HG03457 (cell line): ENCODE measurements around the gene AVPR2.

Experiments
- ATAC-seq: cut with Tn5 transposase; IDR thresholded peaks from one replicate; pipeline ENCODE4 v1.9.1; 2021; ENCODE audit warnings: moderate number of reproducible peaks; ENCODE audit not compliant: unreplicated experiment

AVPR2 gene

GRCh38 chrX:153870791-153871360, 33.6 kb upstream of the AVPR2 start:
- ATAC-seq, result no peak

GRCh38 chrX:153871451-153871850, 33.0 kb upstream of the AVPR2 start:
- no peak for ATAC-seq

GRCh38 chrX:153871946-153872878, 32.3 kb upstream of the AVPR2 start:
- ATAC-seq, result no peak

GRCh38 chrX:153873282-153874084, 31.0 kb upstream of the AVPR2 start:
- ATAC-seq, result no peak

GRCh38 chrX:153874085-153874365, 30.4 kb upstream of the AVPR2 start:
- ATAC-seq, result no peak

GRCh38 chrX:153874366-153875125, 29.9 kb upstream of the AVPR2 start:
- ATAC-seq, result no peak

- ATAC-seq, result no peak
These were observed 28.9 kb upstream of the AVPR2 start for GRCh38 chrX:153875391-153876111.

- ATAC-seq, result no peak
These were observed 28.4 kb upstream of the AVPR2 start for GRCh38 chrX:153876112-153876491.

- ATAC-seq, result no peak
These were observed 26.8 kb upstream of the AVPR2 start for GRCh38 chrX:153877571-153878261.

- no peak for ATAC-seq
These were observed 26.1 kb upstream of the AVPR2 start for GRCh38 chrX:153878345-153878744.

- no peak for ATAC-seq
These were observed 25.4 kb upstream of the AVPR2 start for GRCh38 chrX:153878969-153879653.

GRCh38 chrX:153879741-153880439, 24.6 kb upstream of the AVPR2 start:
- no peak for ATAC-seq

- no peak for ATAC-seq
These were observed 24.0 kb upstream of the AVPR2 start for GRCh38 chrX:153880440-153880815.

- no peak for ATAC-seq
These were observed 23.2 kb upstream of the AVPR2 start for GRCh38 chrX:153881281-153881680.

- ATAC-seq, result no peak
These were observed 22.4 kb upstream of the AVPR2 start for GRCh38 chrX:153882086-153882498.

- ATAC-seq, result no peak
These were observed 21.9 kb upstream of the AVPR2 start for GRCh38 chrX:153882557-153882956.

- ATAC-seq, result no peak
These were observed 21.2 kb upstream of the AVPR2 start for GRCh38 chrX:153883163-153883843.

- no peak for ATAC-seq
These were observed 20.3 kb upstream of the AVPR2 start for GRCh38 chrX:153884136-153884535.
